Trophoblast cell (in vitro differentiated cells and primary cell): ENCODE results near the gene TRDN.

Experiments
- DNase-seq, 2 donors: peaks; one replicate each; pipeline ENCODE4 v3.0.0-alpha.2; 2016
- H2AFZ ChIP-seq: 2 replicates; pipeline ENCODE4 v1.6.1; 2013; ENCODE audit warnings: low read length, moderate library complexity, mild to moderate bottlenecking; ENCODE audit not compliant: insufficient read depth, poor library complexity
- H2AK5ac ChIP-seq: 2 replicates; pipeline ENCODE4 v1.6.1; 2013; ENCODE audit warnings: mild to moderate bottlenecking, low read length
- H2BK120ac ChIP-seq: 2 replicates; pipeline ENCODE4 v1.6.1; 2013; ENCODE audit warnings: low read length, mild to moderate bottlenecking, moderate library complexity; ENCODE audit not compliant: insufficient read depth, poor library complexity
- H2BK12ac ChIP-seq: 2 replicates; pipeline ENCODE4 v1.6.1; 2013; ENCODE audit warnings: mild to moderate bottlenecking, low read length, moderate library complexity
- H2BK5ac ChIP-seq: 2 replicates; pipeline ENCODE4 v1.6.1; 2013; ENCODE audit warnings: low read length, low read depth, moderate library complexity, mild to moderate bottlenecking; ENCODE audit not compliant: poor library complexity
- H3K14ac ChIP-seq: 2 replicates; pipeline ENCODE4 v1.6.1; 2013; ENCODE audit warnings: mild to moderate bottlenecking, low read length
- H3K18ac ChIP-seq: 2 replicates; pipeline ENCODE4 v1.6.1; 2013; ENCODE audit warnings: mild to moderate bottlenecking, low read length
- H3K23ac ChIP-seq: 2 replicates; pipeline ENCODE4 v1.6.1; 2013; ENCODE audit warnings: low read length
- H3K27ac ChIP-seq: 2 replicates; pipeline ENCODE4 v1.5.1; 2013; ENCODE audit warnings: low read depth, mild to moderate bottlenecking, inconsistent platforms, low read length, moderate library complexity
- H3K27me3 ChIP-seq: 2 replicates; pipeline ENCODE4 v1.6.1; 2013; ENCODE audit warnings: inconsistent platforms, mild to moderate bottlenecking, low read length, moderate library complexity; ENCODE audit not compliant: insufficient read depth
- H3K36me3 ChIP-seq, 2 experiments: 1 replicate in 1 of 2; 2 replicates in 1 of 2; pipeline ENCODE4 v1.6.1; 2013; ENCODE audit warnings: low read length in 2 of 2, mild to moderate bottlenecking in 2 of 2, moderate library complexity in 1 of 2; ENCODE audit not compliant: insufficient read depth in 2 of 2, control insufficient read depth in 1 of 2
- H3K4ac ChIP-seq: 2 replicates; pipeline ENCODE4 v1.6.1; 2013; ENCODE audit warnings: low read depth, mild to moderate bottlenecking, low read length, moderate library complexity
- H3K4me1 ChIP-seq, 2 experiments: 1 replicate in 1 of 2; 2 replicates in 1 of 2; pipeline ENCODE4 v1.6.1; 2013; ENCODE audit warnings: low read length in 2 of 2, mild to moderate bottlenecking in 2 of 2, moderate library complexity in 1 of 2; ENCODE audit not compliant: insufficient read depth in 2 of 2, control insufficient read depth in 1 of 2
- H3K4me2 ChIP-seq: 2 replicates; pipeline ENCODE4 v1.6.1; 2013; ENCODE audit warnings: inconsistent platforms, mild to moderate bottlenecking, low read length, moderate library complexity
- H3K4me3 ChIP-seq: 2 replicates; pipeline ENCODE4 v1.5.1; 2013; ENCODE audit warnings: mild to moderate bottlenecking, low read depth, low read length, inconsistent platforms
- H3K79me1 ChIP-seq: one replicate; pipeline ENCODE4 v1.6.1; 2013; ENCODE audit warnings: low read length
- H3K79me2 ChIP-seq: 2 replicates; pipeline ENCODE4 v1.6.1; 2013; ENCODE audit warnings: low read length, mild to moderate bottlenecking; ENCODE audit not compliant: control insufficient read depth, insufficient read depth, poor library complexity
- H3K9ac ChIP-seq: 2 replicates; pipeline ENCODE4 v1.6.1; 2013; ENCODE audit warnings: mild to moderate bottlenecking, low read length
- H3K9me3 ChIP-seq: 2 replicates; pipeline ENCODE4 v1.6.1; 2013; ENCODE audit warnings: low read depth, mild to moderate bottlenecking, control low read depth, inconsistent platforms, low read length; ENCODE audit not compliant: insufficient read depth
- H4K12ac ChIP-seq: 2 replicates; pipeline ENCODE4 v1.6.1; 2013; ENCODE audit warnings: low read depth, mild to moderate bottlenecking, low read length, moderate library complexity
- H4K8ac ChIP-seq: 2 replicates; pipeline ENCODE4 v1.6.1; 2013; ENCODE audit warnings: low read depth, mild to moderate bottlenecking, low read length, moderate library complexity
- H4K91ac ChIP-seq: one replicate; pipeline ENCODE4 v1.6.1; 2013; ENCODE audit warnings: low read depth, mild to moderate bottlenecking, low read length, moderate library complexity
- WGBS: extraction: QIAGEN DNeasy Blood & Tissue Kit; methylation state at CpG from one replicate; pipeline ENCODE4 v1.1.7; 2013; ENCODE audit warnings: missing lambda C conversion rate; ENCODE audit not compliant: insufficient read length, insufficient coverage; ENCODE audit errors: extremely low coverage; 5-methylcytosine and 5-hydroxymethylcytosine counted together

Gene TRDN

DNA sequence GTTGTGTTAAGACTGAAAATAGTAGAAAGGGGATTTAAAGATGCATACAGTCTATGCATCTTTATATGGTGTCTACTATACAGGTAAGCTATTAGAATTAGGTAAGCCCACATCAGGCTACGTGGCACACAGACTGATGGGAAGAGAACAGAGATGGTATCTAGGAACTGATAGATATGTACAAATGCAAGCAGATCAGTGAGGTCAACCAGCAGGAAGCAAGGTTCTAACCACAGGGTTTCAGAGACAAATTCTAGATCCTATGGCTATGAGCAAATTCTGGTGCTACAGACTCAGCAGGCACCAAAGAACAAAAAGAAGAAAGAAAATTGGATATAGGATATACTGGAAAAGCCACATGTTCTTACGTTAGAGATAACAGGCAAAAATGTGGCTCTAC lies 110.6 kb downstream of the TRDN start:
- no CpG with 5 or more reads among the region's 2 CpGs for whole genome bisulfite sequencing
- H3K79me2 ChIP-seq = no peaks in the 10 kb centered on the region
- H3K27ac ChIP-seq = peak overlapping the region; percentile 43
- H3K79me1 ChIP-seq = no peaks in the 10 kb centered on the region
- H4K91ac ChIP-seq = no peak overlapping the region
- no peak overlapping the region for H3K23ac ChIP-seq
- no peaks in the 10 kb centered on the region for H3K4me1 ChIP-seq
- H3K14ac ChIP-seq = no peak overlapping the region
- H3K9ac ChIP-seq = no peak overlapping the region
- no peak overlapping the region for H3K4me2 ChIP-seq
- no peak overlapping the region for H2BK5ac ChIP-seq
- H2BK120ac ChIP-seq = no peak overlapping the region
- H3K18ac ChIP-seq = no peak overlapping the region
- no peak overlapping the region for H4K12ac ChIP-seq
- H2AK5ac ChIP-seq = no peak overlapping the region
- no peak overlapping the region for H2AFZ ChIP-seq
- peak; percentile 19 to 30 for DNase-seq
- H3K4me3 ChIP-seq = no peak overlapping the region
- H3K4ac ChIP-seq = no peak overlapping the region
- no peaks in the 10 kb centered on the region for H3K36me3 ChIP-seq
- H2BK12ac ChIP-seq = no peak overlapping the region
- no peaks in the 10 kb centered on the region for H3K9me3 ChIP-seq
- H3K27me3 ChIP-seq = no peaks in the 10 kb centered on the region
- H4K8ac ChIP-seq = no peak overlapping the region

DNA sequence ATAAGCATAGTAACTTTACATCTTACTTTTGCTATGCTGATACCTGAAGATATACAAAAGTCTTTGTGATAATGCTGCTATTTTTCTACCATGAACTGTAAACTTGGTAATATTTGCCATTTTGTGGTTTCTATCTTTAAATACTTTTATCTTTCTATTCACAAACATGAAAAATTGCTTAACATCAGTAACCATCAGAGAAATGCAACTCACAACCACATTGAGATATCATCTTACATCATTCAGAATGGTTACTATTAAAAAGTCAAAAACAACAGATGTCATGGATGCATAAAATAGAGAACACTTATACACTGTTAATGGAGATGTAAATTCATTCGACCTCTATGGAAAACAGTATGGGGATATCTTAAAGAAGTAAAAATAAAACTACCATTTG lies 112.0 kb downstream of the TRDN start:
- H4K12ac ChIP-seq = no peak overlapping the region
- no peak overlapping the region for H3K4ac ChIP-seq
- H3K23ac ChIP-seq = no peak overlapping the region
- DNase-seq = no peak
- H3K4me2 ChIP-seq = no peak overlapping the region
- no peaks in the 10 kb centered on the region for H3K36me3 ChIP-seq
- H3K9me3 ChIP-seq = no peaks in the 10 kb centered on the region
- WGBS = no CpG with 5 or more reads among the region's 1 CpG
- H2AK5ac ChIP-seq = no peak overlapping the region
- no peak overlapping the region for H3K27ac ChIP-seq
- no peak overlapping the region for H3K18ac ChIP-seq
- H4K8ac ChIP-seq = no peak overlapping the region
- H3K27me3 ChIP-seq = no peaks in the 10 kb centered on the region
- no peaks in the 10 kb centered on the region for H3K79me2 ChIP-seq
- no peak overlapping the region for H2BK5ac ChIP-seq
- H2BK120ac ChIP-seq = no peak overlapping the region
- H3K4me3 ChIP-seq = no peak overlapping the region
- H2BK12ac ChIP-seq = no peak overlapping the region
- H3K79me1 ChIP-seq = no peaks in the 10 kb centered on the region
- no peak overlapping the region for H3K14ac ChIP-seq
- no peak overlapping the region for H2AFZ ChIP-seq
- H3K4me1 ChIP-seq = no peaks in the 10 kb centered on the region
- H4K91ac ChIP-seq = no peak overlapping the region
- no peak overlapping the region for H3K9ac ChIP-seq

DNA sequence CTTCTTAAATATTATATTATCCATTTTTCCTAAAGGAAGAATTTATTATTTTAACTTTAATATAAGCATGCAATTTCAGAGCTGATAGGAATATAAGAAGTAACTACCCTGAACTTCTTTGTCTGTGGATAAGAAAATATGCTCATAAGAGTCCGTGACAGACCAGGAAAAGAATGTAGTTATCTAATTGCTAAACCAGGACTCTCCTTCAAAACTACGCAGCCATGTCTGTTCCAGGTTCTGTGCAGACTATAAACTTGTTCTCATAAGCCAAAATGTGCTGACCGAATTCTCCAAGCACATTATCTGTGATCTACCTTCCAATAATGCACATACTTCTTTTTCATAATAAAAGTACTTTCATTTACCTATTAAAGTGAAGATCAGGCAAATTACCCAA lies 116.5 kb downstream of the TRDN start:
- Histone ChIP-seq H3K27ac (no peak overlapping the region), H4K12ac (no peak overlapping the region), H3K36me3 (no peaks in the 10 kb centered on the region), H2BK12ac (no peak overlapping the region), H3K18ac (no peak overlapping the region), H3K14ac (no peak overlapping the region), H2BK5ac (no peak overlapping the region), H3K27me3 (no peaks in the 10 kb centered on the region), H3K79me2 (no peaks in the 10 kb centered on the region), H4K8ac (no peak overlapping the region), H2BK120ac (no peak overlapping the region), H3K79me1 (peaks cover 3% of the 10 kb centered on the region), H3K9ac (no peak overlapping the region), H3K23ac (no peak overlapping the region), H3K9me3 (no peaks in the 10 kb centered on the region), H2AK5ac (no peak overlapping the region), H3K4me3 (no peak overlapping the region), H3K4me2 (no peak overlapping the region), H3K4ac (no peak overlapping the region), H2AFZ (no peak overlapping the region), H3K4me1 (peaks cover 0 to 3% of the 10 kb centered on the region in 2 experiments), H4K91ac (no peak overlapping the region)
- peak; percentile 9 to 38 for DNase-seq
- WGBS = no CpG with 5 or more reads among the region's 3 CpGs

DNA sequence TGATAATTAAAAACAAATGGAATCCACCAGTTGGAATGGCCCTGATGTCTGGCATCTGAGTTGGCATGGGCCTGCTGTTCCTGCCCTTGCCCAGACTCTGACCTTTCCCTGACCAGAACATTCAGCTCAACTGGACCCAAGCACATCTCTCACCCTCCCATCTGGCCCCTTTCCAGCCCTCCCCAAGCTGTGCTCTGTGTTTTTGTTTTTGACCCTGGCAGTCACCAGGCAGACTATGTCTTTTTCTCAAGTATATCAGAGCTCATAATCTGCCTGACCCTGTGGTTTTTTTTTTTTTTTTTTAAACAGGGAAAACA lies 117.6 kb downstream of the TRDN start:
- no peak overlapping the region for H4K8ac ChIP-seq
- no peak overlapping the region for H3K27ac ChIP-seq
- peak overlapping the region; percentile 87 for H3K14ac ChIP-seq
- H3K4me1 ChIP-seq = peaks cover 0 to 3% of the 10 kb centered on the region in 2 experiments
- H3K79me1 ChIP-seq = peaks cover 3% of the 10 kb centered on the region
- H3K9me3 ChIP-seq = no peaks in the 10 kb centered on the region
- no peaks in the 10 kb centered on the region for H3K79me2 ChIP-seq
- no peak overlapping the region for H4K12ac ChIP-seq
- DNase-seq = no peak
- no peak overlapping the region for H3K4me2 ChIP-seq
- H4K91ac ChIP-seq = no peak overlapping the region
- no peak overlapping the region for H3K4me3 ChIP-seq
- H3K18ac ChIP-seq = no peak overlapping the region
- H2AK5ac ChIP-seq = peak overlapping the region; percentile 88
- H3K23ac ChIP-seq = no peak overlapping the region
- H2BK5ac ChIP-seq = peak overlapping the region; percentile 30
- no peak overlapping the region for H2AFZ ChIP-seq
- H3K9ac ChIP-seq = no peak overlapping the region
- H2BK120ac ChIP-seq = no peak overlapping the region
- H3K27me3 ChIP-seq = no peaks in the 10 kb centered on the region
- peak overlapping the region; percentile 50 for H2BK12ac ChIP-seq
- H3K4ac ChIP-seq = no peak overlapping the region
- H3K36me3 ChIP-seq = no peaks in the 10 kb centered on the region
